GM18873 (cell line): ENCODE measurements around the gene PRR22.
"Not testable (repeated sequence)": the region's sequence is repeated elsewhere in the genome, so short reads cannot be mapped to it uniquely, and the experiment has no call there.

Experiments
- ATAC-seq: cut with Tn5 transposase; IDR thresholded peaks from one replicate; pipeline ENCODE4 v1.9.1; 2021; ENCODE audit warnings: mild to moderate bottlenecking, moderate library complexity, moderate number of reproducible peaks; ENCODE audit not compliant: unreplicated experiment, low FRiP score

Gene PRR22

GRCh38 chr19:5793188-5793587, 8.6 kb upstream of the PRR22 start:
- no peak for ATAC-seq

GRCh38 chr19:5792224-5792623, 7.7 kb upstream of the PRR22 start:
- no peak for ATAC-seq

- peak; percentile 80 for ATAC-seq
These were observed 6.3 kb upstream of the PRR22 start, which contains the start of gene DUS3L for GRCh38 chr19:5790559-5791520. DUS3L (minus strand) TSS chr19:5791163; CDS start chr19:5791141, 22 bp downstream.

GRCh38 chr19:5789886-5790558, 5.5 kb upstream of the PRR22 start:
- ATAC-seq: no peak

GRCh38 chr19:5789351-5789761, 4.8 kb upstream of the PRR22 start:
- ATAC-seq: no peak

GRCh38 chr19:5788422-5788821, 3.9 kb upstream of the PRR22 start:
- ATAC-seq: no peak

GRCh38 chr19:5787409-5788182, 3.0 kb upstream of the PRR22 start:
- no peak for ATAC-seq

GRCh38 chr19:5786593-5787408, 2.3 kb upstream of the PRR22 start:
- no peak for ATAC-seq

GRCh38 chr19:5785423-5785822, 877 bp upstream of the PRR22 start:
- no peak for ATAC-seq

- no peak for ATAC-seq
These were observed 1.3 kb downstream of the PRR22 start for GRCh38 chr19:5782945-5783919.

GRCh38 chr19:5782322-5782721, 2.2 kb downstream of the PRR22 start:
- no peak for ATAC-seq

- ATAC-seq: not testable (repeated sequence)
These were observed 3.6 kb downstream of the PRR22 start for GRCh38 chr19:5780916-5781315.

GRCh38 chr19:5778402-5778801, 6.1 kb downstream of the PRR22 start:
- no peak for ATAC-seq

- no peak for ATAC-seq
These were observed 8.8 kb downstream of the PRR22 start for GRCh38 chr19:5775668-5776309.

GRCh38 chr19:5774921-5775320, 9.6 kb downstream of the PRR22 start:
- ATAC-seq: no peak

- ATAC-seq: no peak
These were observed 11.3 kb downstream of the PRR22 start for GRCh38 chr19:5773276-5773675.

- ATAC-seq: no peak
These were observed 12.1 kb downstream of the PRR22 start for GRCh38 chr19:5772416-5772815.

GRCh38 chr19:5767949-5768348, 16.6 kb downstream of the PRR22 start:
- ATAC-seq: no peak
